Medulla oblongata (tissue), 1 donor: ENCODE results near the gene ZFPL1.

Source experiments
- DNase-seq: peaks from one replicate; pipeline ENCODE4 v3.0.0-alpha.2; 2015; ENCODE audit errors: extremely low spot score

Gene ZFPL1

DNA sequence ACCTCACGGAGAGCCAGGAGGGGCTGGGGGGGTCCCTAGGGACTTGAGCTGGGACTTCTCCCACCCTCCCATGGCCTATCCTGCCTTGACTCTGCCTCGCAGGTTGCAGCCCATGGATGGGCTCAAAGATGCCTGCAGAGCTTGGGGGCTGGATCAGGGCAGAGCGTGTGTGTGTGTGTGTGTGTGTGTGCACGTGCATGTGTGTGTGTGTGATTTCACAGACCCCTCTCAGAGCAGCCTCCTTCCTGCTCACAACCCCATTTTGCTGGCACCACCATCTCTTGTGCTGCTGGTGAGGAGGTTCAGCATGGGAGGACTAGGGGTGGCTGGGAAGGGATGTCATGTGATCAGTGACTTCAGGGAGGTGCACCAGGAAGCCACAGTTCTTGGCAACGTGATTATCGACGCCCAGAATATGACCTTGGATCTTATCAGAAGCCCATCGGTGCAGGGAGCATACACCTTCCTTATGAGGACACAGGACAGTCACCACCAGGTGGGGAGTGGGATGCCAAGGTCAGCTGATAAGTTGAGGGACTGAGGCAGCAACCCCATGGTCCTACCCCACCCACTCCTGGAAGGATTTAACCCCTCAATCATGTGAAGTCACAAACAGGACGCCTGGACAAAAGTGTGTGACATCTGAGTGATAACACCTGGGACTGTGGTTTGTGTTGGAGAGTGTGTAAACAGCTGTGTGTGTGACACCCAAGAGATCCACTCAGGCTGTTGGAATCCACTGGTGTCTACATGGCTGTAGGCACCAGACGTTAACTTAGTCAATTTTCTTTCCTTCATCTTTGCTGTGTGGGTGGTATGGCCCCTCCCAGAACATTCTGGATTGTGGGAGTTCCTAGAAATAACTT lies 23.8 kb upstream of the ZFPL1 start:
- no peak for DNase-seq

DNA sequence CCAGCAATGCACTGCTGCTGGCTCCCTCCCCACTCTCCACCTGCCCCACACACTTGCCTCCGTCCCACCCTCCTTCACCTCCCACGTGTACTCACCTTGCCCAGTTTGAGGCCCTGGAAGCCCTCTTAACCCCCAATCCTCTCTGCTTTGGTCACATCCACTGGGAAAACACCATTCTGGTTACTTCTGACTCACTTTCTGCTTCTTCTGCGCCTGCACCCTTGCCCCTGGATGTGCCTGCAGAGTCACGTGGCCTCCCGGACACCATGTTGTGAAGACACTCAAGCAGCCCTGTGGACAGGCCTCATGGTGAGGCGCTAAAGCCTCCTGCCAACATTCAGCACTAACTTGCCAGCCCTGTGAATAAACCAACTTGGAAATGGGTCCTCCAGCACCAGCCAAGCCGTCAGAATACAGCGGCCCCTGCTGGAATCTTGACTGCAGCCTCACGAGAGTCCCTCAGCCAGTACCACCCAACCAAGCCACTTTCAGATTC lies 23.1 kb upstream of the ZFPL1 start:
- no peak for DNase-seq

DNA sequence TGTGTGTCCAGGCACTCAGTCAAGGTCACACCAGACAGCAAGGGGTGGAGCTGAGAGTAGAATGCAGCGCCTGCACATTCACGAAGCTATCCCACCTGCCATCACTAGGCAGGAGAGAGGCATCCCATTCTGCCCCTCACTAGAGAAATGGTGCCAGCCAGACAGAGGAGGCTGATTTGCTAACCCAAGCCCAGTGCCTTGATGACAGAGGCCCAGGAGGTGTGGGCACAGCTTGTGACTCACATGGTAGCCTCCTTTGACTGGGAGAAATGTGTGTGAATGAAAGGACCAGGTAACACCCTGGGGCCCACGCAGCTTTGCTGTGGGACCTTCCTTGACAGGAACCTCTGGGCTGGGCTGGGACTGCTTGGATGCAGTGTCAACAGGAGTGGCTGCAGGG lies 20.5 kb upstream of the ZFPL1 start:
- DNase-seq, result no peak

DNA sequence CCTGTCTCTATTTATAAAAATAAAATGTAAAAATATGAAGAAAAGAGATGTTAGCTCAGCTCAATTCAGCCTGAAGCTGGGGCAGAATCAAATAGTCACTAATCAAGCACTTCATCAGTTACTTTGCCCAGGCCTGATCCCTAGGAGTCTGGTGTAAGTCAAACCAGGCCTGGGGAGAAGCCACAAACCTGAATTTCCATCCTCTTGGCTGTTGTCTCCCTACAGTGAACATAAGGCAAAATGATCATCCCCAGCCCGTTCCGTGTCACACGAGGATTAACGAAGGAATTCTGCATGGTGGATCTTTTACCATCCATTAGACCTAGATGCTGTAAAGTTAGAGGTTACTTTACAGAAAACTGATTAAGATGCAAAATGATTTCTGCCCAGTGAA lies 19.2 kb upstream of the ZFPL1 start:
- DNase-seq, result no peak

DNA sequence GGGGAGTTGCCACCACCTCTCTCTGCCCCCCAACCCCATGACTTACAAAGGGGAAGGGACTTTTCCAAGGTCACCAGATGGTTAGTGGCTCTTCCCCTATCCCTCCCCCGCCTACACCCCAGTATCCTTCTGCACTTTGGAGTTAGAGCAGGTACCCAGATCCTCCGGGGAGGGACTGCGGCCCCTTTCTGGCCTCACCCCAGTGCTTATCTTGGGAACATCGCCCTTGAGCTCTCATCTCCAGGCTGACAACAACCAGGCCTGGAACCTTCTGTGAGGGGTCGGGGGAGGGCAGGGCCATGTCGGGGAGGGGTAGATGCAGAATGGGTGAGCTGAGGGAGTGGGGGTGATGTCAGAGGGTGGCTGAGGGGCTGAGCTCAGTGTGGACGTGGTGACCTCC lies 18.2 kb upstream of the ZFPL1 start:
- no peak for DNase-seq

DNA sequence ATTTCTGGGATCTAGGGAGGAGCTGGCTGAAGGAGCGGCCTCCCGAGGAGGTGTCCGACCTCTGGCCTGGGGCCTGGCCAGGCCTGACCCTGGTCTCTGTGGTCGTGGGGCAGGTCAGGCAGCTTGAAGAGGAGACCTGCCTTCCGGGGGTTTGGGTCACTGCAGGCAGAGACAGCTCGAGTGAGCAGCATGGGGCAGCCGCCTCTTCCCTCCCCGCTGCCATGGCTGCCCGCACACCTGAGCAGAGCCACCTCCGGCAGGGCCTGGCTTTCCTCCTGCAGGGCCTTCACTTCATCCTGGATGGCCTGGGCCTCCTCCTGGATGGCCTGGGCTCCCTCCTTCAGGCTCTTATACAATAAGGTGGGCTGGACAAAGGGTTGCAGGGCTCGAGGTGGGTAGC lies 17.7 kb upstream of the ZFPL1 start:
- no peak for DNase-seq

DNA sequence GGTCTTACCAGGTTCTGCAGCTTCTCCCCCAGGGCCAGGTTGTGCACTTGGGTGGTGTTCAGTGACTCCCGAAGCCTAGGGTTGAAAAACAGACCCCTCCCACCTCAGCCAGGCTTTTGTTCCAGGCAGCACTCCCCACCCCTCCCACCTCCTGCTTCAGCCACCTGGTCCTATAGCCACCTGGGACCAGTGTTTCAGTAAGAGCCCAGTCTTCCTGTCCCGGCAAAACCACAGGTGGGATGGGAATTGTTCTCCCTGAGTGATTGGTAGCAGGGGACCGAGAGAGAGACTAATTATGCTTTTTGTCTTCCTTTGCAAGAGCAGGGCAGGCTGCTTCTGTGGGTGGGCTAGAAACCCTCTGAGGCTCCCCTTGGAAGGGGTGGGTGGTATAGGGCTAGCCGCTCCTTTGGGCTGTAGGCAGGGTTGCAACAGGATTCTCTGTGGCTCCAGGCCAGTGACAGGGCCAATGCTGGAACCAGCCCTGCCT lies 17.2 kb upstream of the ZFPL1 start:
- DNase-seq, result no peak

DNA sequence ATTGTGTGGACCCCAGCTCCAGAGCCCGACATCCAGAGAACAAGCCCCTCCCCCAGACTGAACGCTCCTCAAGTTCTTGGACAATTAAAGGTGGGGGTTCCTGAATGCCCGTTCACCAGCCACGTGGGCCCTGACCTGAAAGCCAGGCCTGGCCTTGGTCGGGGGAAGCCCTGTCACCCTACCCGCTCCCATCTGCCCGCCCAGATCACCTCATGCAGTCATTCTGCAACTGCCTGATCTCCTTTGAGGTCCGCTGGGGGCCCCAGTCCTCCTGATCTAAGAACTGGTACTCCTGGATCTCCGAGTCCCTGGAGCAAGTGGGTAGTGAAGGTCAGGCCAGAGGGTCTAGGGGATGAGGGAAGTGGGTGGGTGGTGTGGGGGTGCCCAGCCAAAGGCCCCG lies 16.6 kb upstream of the ZFPL1 start:
- DNase-seq, result no peak

DNA sequence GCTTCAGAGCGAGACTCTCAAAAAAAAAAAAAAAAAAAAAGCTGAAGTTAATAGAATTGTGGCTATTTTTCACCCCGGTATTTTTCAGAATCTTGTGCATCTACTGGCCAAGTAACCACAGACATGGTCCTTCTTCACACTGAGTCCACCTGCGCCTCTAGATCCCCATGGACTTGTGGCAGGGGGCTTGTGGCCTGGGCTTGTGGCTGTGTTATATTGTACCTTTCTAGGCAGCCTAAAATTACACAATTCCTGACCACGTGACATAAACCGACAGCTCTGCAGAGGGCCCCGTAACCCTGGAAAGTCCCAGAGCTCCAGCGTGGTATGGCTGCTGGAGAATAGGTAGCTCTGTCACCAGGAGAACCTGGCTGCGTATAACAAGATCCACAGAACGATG lies 14.8 kb upstream of the ZFPL1 start:
- DNase-seq, result no peak

DNA sequence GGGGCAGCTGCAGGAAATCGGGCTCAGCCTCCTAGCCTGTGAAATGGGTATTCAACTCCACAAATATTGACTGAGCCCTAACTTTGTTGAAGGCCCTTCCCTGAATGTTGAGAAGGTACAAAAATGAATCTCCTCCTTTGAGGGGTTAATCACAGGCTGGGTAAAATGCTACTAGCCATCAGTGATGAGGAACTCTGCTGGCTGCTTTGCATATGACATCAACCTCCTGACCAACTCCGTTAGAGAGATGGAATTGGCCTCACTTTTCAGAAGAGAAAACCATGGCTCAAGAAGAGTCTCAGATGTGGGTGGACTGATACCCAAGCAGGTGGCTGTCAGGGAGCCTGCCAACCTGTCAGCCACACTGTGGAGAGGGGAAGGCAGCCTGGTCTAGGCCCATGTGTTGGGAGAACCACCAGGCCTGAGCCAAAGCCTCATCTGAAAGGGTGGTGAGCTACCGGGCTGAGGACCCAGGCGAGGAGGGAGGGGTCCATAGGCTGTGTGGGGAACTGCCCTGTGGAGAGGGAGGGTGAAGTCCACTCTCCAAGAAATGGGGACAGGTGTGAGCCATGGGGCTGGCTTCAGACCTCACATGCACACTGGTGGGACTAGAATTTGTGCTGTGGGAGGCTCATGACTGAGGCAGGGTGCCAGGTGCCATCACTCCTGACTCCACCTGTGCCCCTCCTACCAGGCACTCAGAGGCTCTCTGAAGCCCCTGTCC lies 12.0 kb upstream of the ZFPL1 start:
- no peak for DNase-seq

DNA sequence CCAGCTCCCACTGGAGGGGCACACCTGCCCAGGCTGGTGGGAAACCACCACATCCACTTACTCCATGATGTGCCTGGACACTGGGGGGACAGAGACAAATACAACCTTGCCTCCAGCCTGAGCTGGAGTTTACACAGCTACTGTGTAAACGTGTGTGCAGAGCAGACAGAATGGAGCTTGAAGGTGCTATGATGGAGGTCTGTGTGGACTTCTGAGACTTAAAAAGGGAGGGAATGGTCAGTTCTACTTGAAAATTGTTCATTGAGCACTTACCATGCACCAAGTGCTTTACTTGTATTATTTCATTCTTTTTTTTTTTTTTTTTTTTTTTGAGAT lies 11.4 kb upstream of the ZFPL1 start:
- no peak for DNase-seq

DNA sequence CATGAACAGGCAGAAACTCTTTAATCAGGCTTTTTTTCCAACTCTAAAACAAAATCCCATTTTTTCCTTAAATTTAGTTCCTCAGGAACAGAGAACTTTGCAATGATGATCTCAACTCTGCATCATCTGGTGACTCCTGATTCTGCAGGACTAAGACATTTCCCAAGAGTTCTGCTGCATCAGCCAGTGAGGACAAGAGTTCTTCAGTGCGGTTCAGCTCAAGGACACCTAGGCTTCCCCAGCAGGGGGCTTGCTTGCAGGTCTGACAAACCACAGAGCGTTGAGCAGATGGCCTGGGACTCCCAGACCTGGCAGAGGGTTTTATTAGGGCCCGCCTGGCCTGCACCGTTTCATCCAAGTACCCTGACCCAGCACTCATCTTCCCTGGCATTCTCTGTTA lies 6.6 kb upstream of the ZFPL1 start:
- DNase-seq, result no peak

DNA sequence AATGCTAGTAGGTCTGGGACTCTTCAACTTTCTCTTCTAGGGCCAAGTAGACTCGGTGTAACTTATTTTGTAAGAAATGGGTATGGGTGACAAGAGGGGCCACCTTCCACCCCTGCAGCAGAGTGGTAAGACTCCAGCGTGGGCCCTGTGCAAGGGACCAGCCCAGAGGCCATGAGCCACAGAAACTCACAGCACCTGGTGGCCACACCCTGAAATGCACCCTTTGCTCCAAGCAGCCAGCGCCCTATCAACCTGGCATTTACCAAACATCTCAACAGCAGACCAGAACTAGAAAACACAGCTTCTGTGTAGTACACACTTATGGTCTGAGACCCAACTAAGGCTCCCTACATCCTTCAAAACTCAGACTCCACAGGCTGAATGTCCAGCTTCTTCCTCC lies 5.9 kb upstream of the ZFPL1 start:
- DNase-seq, result no peak

DNA sequence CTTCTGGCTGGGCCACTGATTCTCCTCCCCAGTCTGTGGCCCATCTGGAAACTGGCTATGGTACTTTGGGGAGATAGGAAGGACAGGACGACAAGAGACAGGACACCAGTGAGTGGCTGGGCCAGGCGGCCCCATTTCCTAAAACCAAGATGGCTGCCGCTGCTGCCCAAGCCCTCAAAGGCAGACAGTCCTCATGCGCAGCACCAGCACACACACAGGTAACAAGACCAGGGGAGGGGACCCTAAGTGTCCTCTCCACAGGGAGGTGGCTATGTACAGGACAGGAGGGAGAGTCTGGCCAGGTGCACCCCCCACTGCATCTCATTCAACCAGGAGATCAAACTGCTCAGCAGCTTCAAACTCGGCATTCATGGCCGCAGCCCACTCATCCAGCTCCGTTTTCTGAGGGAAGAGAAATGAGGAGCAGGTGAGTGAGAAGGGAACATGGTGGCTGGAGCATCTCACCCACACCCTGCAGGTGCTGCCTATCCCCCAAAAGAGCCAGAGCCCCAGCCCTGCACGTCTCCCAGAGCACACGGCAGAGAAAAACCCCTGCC lies 5.2 kb upstream of the ZFPL1 start:
- DNase-seq, result no peak

DNA sequence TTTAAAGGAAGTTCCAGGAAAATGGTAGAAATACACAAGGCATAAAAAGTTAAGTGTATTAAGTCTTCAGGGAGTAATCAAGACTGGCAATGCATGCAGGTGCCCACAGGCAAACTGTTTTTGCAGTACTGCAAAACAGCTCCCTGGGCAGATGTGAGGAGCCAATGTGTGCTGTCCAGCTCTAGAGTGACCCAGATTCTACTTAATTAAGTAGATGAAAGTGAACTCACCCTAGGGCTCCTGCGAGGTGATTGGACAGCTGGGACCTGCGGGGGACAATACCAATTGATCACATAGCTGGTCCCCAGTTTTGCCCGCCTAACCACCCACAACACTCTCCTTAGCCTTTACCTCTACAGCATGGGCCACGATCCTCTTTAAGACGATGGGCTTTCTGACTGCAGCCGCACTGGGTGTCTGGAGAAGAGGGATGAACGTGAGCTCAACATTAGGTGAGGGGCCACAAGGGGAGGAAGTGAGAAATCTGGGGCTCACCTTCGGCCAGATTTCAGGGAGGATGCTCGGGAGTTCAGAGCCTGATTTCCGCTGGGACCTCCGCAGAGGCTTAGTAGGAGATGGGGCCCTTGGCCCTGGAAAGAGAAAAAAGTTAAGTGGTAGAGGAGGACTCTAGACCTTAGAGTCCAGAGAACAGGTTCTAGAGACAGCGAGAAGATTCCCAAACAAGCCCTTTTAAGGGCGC lies 738 bp upstream of the ZFPL1 start:
- no peak for DNase-seq

DNA sequence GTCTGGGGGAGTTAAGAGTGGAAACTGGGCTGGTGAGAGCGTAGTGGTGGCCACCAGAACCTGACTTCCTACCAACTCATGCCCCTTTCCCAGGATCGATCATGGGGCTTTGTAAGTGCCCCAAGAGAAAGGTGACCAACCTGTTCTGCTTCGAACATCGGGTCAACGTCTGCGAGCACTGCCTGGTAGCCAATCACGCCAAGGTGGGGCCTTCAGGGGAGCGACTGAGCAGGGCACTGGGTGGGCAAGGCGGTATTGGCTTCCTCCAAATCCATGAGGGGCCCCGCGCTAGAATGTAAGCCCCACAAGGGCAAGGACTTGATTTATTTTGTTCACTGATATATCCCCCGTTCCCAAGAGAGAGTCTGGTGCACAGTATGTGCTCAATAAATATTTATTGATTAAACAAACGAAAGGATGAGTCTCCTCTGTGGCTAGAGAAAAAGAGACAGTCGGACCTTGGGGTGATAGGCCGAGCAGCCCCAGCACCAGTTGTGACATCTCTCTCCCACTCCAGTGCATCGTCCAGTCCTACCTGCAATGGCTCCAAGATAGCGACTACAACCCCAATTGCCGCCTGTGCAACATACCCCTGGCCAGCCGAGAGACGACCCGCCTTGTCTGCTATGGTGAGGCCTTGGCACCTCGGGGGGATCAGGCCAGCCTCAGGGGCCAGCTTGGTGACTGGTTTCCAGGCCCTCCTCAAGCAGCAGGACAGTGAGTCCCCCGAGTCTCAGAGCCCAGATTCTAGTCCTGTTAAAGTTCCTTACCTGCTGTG lies 765 bp downstream of the ZFPL1 start:
- DNase-seq, result no peak

DNA sequence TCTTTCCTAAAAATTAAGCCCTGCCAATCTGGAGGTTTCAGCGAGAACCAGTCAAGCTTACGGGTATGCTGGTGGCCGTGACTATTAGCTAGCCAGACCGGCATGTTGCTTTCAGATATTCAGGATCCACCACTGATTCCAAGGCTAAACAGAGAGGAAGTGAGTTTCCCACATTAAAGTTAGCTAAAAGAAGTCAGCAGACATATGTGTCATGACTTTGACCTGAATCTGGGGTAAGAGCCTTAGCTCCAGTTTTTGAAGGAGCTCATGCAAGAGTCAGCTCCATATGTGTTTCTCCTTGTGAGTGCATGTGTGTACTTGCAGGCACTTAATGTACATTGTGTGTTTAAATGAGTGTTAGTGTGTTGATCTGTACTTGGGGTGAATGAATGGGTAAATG lies 1.4 kb downstream of the ZFPL1 start:
- no peak for DNase-seq

DNA sequence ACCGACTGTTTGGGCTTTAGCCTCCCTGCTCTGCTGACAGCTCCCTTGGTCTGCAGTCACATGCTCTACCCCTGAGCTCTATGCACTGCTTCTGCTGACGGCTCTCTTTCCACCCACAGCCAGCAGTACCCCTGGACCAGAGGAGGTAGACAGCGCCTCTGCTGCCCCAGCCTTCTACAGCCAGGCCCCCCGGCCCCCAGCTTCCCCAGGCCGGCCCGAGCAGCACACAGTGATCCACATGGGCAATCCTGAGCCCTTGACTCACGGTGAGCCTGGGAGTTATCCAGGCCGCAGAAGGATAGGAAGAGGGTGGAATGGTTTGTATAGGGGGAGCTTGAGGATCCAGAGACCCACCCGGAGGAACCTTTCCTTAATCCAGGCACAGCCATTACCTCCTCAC lies 2.8 kb downstream of the ZFPL1 start:
- DNase-seq, result no peak

DNA sequence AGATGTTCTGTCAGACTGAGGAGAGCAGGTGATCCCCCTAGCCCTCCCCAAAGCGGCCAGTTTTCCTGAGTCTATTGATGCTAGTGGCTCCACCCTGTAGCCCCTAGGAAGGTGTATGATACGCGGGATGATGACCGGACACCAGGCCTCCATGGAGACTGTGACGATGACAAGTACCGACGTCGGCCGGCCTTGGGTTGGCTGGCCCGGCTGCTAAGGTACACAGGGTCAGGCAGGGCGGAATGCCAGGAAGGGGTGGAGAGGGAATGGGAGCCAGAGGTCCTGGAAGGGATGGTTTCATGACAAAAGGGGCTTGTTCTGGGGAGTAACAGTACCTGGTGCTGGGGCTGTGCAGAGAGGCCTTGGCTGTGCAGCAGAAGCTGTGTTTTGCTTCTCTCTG lies 3.2 kb downstream of the ZFPL1 start:
- no peak for DNase-seq

DNA sequence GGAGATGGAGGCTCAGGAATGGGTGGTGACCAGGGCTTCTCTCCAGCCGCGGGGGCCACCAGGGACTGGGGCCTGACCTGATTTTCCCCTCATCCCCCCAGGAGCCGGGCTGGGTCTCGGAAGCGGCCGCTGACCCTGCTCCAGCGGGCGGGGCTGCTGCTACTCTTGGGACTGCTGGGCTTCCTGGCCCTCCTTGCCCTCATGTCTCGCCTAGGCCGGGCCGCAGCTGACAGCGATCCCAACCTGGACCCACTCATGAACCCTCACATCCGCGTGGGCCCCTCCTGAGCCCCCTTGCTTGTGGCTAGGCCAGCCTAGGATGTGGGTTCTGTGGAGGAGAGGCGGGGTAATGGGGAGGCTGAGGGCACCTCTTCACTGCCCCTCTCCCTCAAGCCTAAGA lies 3.8 kb downstream of the ZFPL1 start:
- no peak for DNase-seq

DNA sequence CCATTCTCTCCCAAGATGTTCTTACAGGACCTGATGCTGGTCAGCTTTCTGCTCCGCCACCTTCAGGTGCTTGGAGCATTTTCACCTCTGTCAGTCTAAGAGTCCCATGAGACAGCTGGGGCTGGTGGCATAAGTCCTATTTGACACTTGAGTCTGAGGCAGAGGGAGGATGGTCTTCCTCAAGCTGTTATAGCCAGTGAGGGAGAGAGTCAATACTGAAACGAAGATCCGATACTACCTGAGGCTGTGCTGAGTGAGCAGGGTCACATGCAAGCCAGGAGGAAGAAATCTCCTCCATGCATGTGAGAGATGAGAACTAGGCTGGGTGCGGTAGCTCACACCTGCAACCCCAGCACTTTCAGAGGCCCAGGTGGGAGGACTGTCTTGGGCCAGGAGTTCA lies 5.6 kb downstream of the ZFPL1 start:
- no peak for DNase-seq

DNA sequence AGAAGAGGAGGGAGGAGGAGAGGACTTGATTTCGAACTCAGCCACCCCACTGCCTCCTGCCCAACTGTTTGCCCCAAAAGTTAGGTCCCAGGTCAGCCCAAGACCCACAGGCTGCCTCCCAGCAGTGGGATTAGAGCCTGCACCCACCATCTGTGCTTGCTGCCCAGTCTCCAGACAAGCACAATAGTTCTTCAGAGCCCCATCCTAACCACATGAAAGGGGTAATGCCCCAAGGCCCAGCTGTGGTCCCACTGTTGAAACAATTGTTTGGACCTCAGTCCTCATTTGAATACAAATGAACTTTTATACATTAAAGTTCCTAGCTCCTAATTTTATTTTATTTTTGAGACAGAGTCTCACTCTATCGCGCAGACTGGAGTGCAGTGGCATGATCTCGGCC lies 6.6 kb downstream of the ZFPL1 start:
- DNase-seq, result peak; percentile 72
